ENCODE data around the gene NKAIN2. TPM values are rescaled to one million over a fixed set of nuclear protein-coding genes. Genes with fewer than 3 reads are reported as not detected.

Gene NKAIN2
- total RNA-seq, 1 experiment from 2014 or later: not detected

- DNase-seq (ENCODE audit: low read depth, low spot score): no peak
- no peak for ATAC-seq
- Histone ChIP-seq H3K36me3 (ENCODE audit: control insufficient read depth in 1 of 2, insufficient read depth in 2 of 2, low read length in 2 of 2) (no peaks in the 10 kb centered on the region), H2AFZ (ENCODE audit: low read depth, low read length, poor library complexity, severe bottlenecking) (no peak overlapping the region), H3K9me3 (ENCODE audit: control insufficient read depth in 1 of 2, insufficient read depth in 1 of 2, low read depth in 1 of 2, low read length in 2 of 2) (no peaks in the 10 kb centered on the region), H3K27me3 (ENCODE audit: insufficient read depth, low read length) (0 out of 2 replicates have a peak, but pooled peaks cover 4% of the 10 kb centered on the region), H3K9ac (ENCODE audit: low read length) (no peak overlapping the region), H3K4me2 (ENCODE audit: low read length) (no peak overlapping the region), H3K79me2 (ENCODE audit: insufficient read depth, low read length) (no peaks in the 10 kb centered on the region), H3K4me1 (ENCODE audit: control insufficient read depth in 1 of 2, insufficient read depth in 2 of 2, low read length in 2 of 2) (no peaks in the 10 kb centered on the region), H3K9me2 (ENCODE audit: insufficient read depth) (no peaks in the 10 kb centered on the region), H3K4me3 (replicated peaks in 1 of 2; ENCODE audit: low read depth in 1 of 2, low read length in 2 of 2) (no peak overlapping the region), H3K27ac (ENCODE audit: low read depth, low read length) (no peak overlapping the region), H4K20me1 (ENCODE audit: insufficient read depth) (no peaks in the 10 kb centered on the region; the same call in 1 of the 2 replicates)
- ChIA-PET RAD21 (ENCODE audit: low non-redundant PET in 1 of 2, low total read pairs in 2 of 2, uncharacterized antibody in 2 of 2, unreplicated experiment in 2 of 2) (no interaction called here), POLR2A (no interaction called here), CTCF (no interaction called here)
- TF ChIP-seq EZH2phosphoT487 (IDR thresholded peaks at IDR 0.05; ENCODE audit: borderline replicate concordance) (no peak), SP1 (IDR thresholded peaks at IDR 0.05; ENCODE audit: low read depth) (no peak), CBX3 (IDR thresholded peaks at IDR 0.05; ENCODE audit: low read depth) (no peak), CEBPB (IDR thresholded peaks at IDR 0.05; ENCODE audit: low read depth) (no peak), JUND (IDR thresholded peaks at IDR 0.05) (no peak), YY1 (IDR thresholded peaks at IDR 0.05; ENCODE audit: extremely low read depth, insufficient replicate concordance, low read depth, low read length) (no peak), EZH2 (IDR thresholded peaks at IDR 0.05) (no peak), ZFX (IDR thresholded peaks at IDR 0.05) (no peak), SIN3A (IDR thresholded peaks at IDR 0.05; ENCODE audit: low read depth) (no peak)
- BruUV-seq (replicated peaks): no TSS peak
- intact Hi-C loops (cut with micrococcal nuclease): no loop called here
These were observed 466.1 kb downstream of the NKAIN2 start for GRCh38 chr6:124269733-124270132.

- Histone ChIP-seq H3K9me3 (ENCODE audit: control insufficient read depth in 1 of 2, insufficient read depth in 1 of 2, low read depth in 1 of 2, low read length in 2 of 2) (no peaks in the 10 kb centered on the region), H4K20me1 (ENCODE audit: insufficient read depth) (no peaks in the 10 kb centered on the region; the same call in 1 of the 2 replicates), H3K4me1 (ENCODE audit: control insufficient read depth in 1 of 2, insufficient read depth in 2 of 2, low read length in 2 of 2) (no peaks in the 10 kb centered on the region), H3K4me2 (ENCODE audit: low read length) (no peak overlapping the region), H3K9ac (ENCODE audit: low read length) (no peak overlapping the region), H3K27ac (ENCODE audit: low read depth, low read length) (no peak overlapping the region), H3K79me2 (ENCODE audit: insufficient read depth, low read length) (no peaks in the 10 kb centered on the region), H3K4me3 (replicated peaks in 1 of 2; ENCODE audit: low read depth in 1 of 2, low read length in 2 of 2) (no peak overlapping the region), H3K9me2 (ENCODE audit: insufficient read depth) (no peaks in the 10 kb centered on the region), H2AFZ (ENCODE audit: low read depth, low read length, poor library complexity, severe bottlenecking) (no peak overlapping the region), H3K27me3 (ENCODE audit: insufficient read depth, low read length) (0 out of 2 replicates have a peak, but pooled peaks cover 4% of the 10 kb centered on the region), H3K36me3 (ENCODE audit: control insufficient read depth in 1 of 2, insufficient read depth in 2 of 2, low read length in 2 of 2) (no peaks in the 10 kb centered on the region)
- RAD21 ChIA-PET (ENCODE audit: low non-redundant PET in 1 of 2, low total read pairs in 2 of 2, uncharacterized antibody in 2 of 2, unreplicated experiment in 2 of 2): no interaction called here
- ATAC-seq (no peak), DNase-seq (ENCODE audit: low read depth, low spot score) (no peak)
- POLR2A ChIA-PET: no interaction called here
- TF ChIP-seq REST (IDR thresholded peaks at IDR 0.05; ENCODE audit: low read depth) (no peak), ZFX (IDR thresholded peaks at IDR 0.05) (no peak), POLR2AphosphoS5 (IDR thresholded peaks at IDR 0.05; ENCODE audit: low read depth, low read length) (no peak), JUND (IDR thresholded peaks at IDR 0.05) (no peak), SP1 (IDR thresholded peaks at IDR 0.05; ENCODE audit: low read depth) (no peak), TCF7L2 (IDR thresholded peaks at IDR 0.05; ENCODE audit: borderline replicate concordance, extremely low read depth, insufficient read depth, insufficient read length) (no peak), ELF1 (IDR thresholded peaks at IDR 0.05; ENCODE audit: borderline replicate concordance, low read depth) (no peak), SRF (IDR thresholded peaks at IDR 0.05; ENCODE audit: low read depth) (no peak), FOSL1 (IDR thresholded peaks at IDR 0.05; ENCODE audit: low read depth) (no peak), ZNF274 (IDR thresholded peaks at IDR 0.05; ENCODE audit: low read depth, low read length) (no peak), SIN3A (IDR thresholded peaks at IDR 0.05; ENCODE audit: low read depth) (no peak), POLR2A (IDR thresholded peaks at IDR 0.05; ENCODE audit: borderline replicate concordance, extremely low read depth, insufficient read depth, insufficient read length) (no peak), EZH2phosphoT487 (IDR thresholded peaks at IDR 0.05; ENCODE audit: borderline replicate concordance) (no peak)
- no TSS peak for BruUV-seq (replicated peaks)
- CTCF ChIA-PET: no interaction called here
- intact Hi-C loops (cut with micrococcal nuclease): no loop called here
These were observed 470.0 kb downstream of the NKAIN2 start for GRCh38 chr6:124273701-124274100.
